HCEC 1CT (cell line): Measurements from ENCODE around the gene SLC5A9.
"Not testable (repeated sequence)": the region's sequence is repeated elsewhere in the genome, so short reads cannot be mapped to it uniquely, and the experiment has no call there.

Experiments used
- DNase-seq: peaks from one replicate; pipeline ENCODE4 v3.0.0-alpha.2; 2017

Gene SLC5A9

GRCh38 chr1:48222501-48223242 is at the start of gene SLC5A9:
SLC5A9 (plus strand) TSS chr1:48222716; CDS start chr1:48222737, 21 bp downstream.
- DNase-seq: no peak

GRCh38 chr1:48175116-48175515 is 47.4 kb upstream of the SLC5A9 start:
- no peak for DNase-seq

GRCh38 chr1:48177257-48177656 is 45.3 kb upstream of the SLC5A9 start:
- DNase-seq: no peak

- no peak for DNase-seq
Measured at GRCh38 chr1:48181669-48182367, 40.7 kb upstream of the SLC5A9 start.

GRCh38 chr1:48182439-48182838 is 40.1 kb upstream of the SLC5A9 start:
- DNase-seq: no peak

GRCh38 chr1:48186306-48186839 is 36.1 kb upstream of the SLC5A9 start:
- no peak for DNase-seq

- no peak for DNase-seq
Measured at GRCh38 chr1:48187969-48188563, 34.5 kb upstream of the SLC5A9 start.

GRCh38 chr1:48190881-48191280 is 31.6 kb upstream of the SLC5A9 start:
- no peak for DNase-seq

- DNase-seq: no peak
Measured at GRCh38 chr1:48194801-48195200, 27.7 kb upstream of the SLC5A9 start.

GRCh38 chr1:48196237-48196636 is 26.3 kb upstream of the SLC5A9 start:
- DNase-seq: no peak

GRCh38 chr1:48198970-48199369 is 23.5 kb upstream of the SLC5A9 start:
- DNase-seq: no peak

GRCh38 chr1:48200166-48200900 is 22.2 kb upstream of the SLC5A9 start:
- DNase-seq: no peak

GRCh38 chr1:48202030-48202752 is 20.3 kb upstream of the SLC5A9 start:
- peak; percentile 72 for DNase-seq

- no peak for DNase-seq
Measured at GRCh38 chr1:48203287-48203900, 19.1 kb upstream of the SLC5A9 start.

- DNase-seq: no peak
Measured at GRCh38 chr1:48205522-48205921, 17.0 kb upstream of the SLC5A9 start.

- no peak for DNase-seq
Measured at GRCh38 chr1:48206371-48206770, 16.1 kb upstream of the SLC5A9 start.

- DNase-seq: no peak
Measured at GRCh38 chr1:48207131-48207530, 15.4 kb upstream of the SLC5A9 start.

GRCh38 chr1:48207536-48208075 is 14.9 kb upstream of the SLC5A9 start:
- no peak for DNase-seq

GRCh38 chr1:48208251-48208650 is 14.3 kb upstream of the SLC5A9 start:
- DNase-seq: no peak

- no peak for DNase-seq
Measured at GRCh38 chr1:48208652-48209051, 13.9 kb upstream of the SLC5A9 start.

GRCh38 chr1:48213462-48213861 is 9.1 kb upstream of the SLC5A9 start:
- not testable (repeated sequence) for DNase-seq

GRCh38 chr1:48214366-48214765 is 8.2 kb upstream of the SLC5A9 start:
- not testable (repeated sequence) for DNase-seq
